Renal cortical epithelial cell (primary cell): ENCODE data around the gene CDHR3. TPM values are rescaled to one million over a fixed set of nuclear protein-coding genes. Genes with fewer than 3 reads are reported as not detected.
"Not testable (repeated sequence)": the region's sequence is repeated elsewhere in the genome, so short reads cannot be mapped to it uniquely, and the experiment has no call there.

Experiments
- DNase-seq: peaks from one replicate; pipeline ENCODE4 v3.0.0-alpha.2; 2011; ENCODE audit warnings: low read depth
- total RNA-seq: library from RNA; depleted of rRNA; stranded (reverse); fragments of >200 nt; gene quantifications from 2 replicates; pipeline ENCODE4 v1.2.3, GENCODE V29; 2014

The CDHR3 gene
- total RNA-seq, 1 donor from 2014 or later = 2.0 TPM

- DNase-seq = no peak
Observed at GRCh38 chr7:105958012-105958411, 5.1 kb upstream of the CDHR3 start.

DNA sequence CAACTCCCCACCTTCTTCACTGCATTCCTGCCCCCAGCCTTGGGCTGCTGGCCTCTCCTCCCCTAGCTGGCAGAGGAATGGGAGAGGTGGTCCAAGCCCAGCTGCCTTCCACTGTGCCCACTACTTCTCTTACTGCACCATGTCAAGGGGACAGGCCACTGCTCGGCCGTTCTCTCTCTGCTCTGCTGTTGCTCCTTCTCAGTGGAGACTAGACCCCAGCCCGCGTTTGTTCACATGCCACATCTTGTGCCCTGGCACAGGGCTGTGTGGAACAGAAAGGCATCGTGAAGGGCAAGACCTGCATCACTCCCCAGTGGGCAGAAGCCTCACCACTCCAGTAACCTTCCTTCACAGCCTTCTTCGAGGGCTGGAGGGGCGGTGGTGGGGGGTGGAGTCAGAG, 711 bp upstream of the CDHR3 start:
- DNase-seq = no peak

- DNase-seq = no peak
Observed at GRCh38 chr7:105971845-105972244, 8.8 kb downstream of the CDHR3 start.

DNA sequence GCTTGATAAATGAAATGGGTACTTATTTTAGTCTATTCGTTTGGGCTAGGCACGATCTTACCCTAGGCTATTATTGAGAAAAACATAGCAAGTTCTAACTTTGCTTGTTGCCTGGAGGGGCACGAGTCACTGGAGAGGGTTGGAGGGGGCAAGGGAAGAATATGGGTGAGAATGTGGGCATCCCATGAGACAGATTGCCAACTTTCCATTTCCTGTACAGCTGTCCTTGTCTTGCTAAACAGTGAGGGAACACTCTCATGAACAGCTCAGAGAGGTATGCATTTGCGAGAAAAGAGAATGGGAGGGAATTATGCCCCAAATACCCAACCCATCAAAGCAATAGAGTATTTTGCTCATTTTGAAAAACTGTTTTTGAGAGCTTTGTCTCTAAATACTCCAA, 9.2 kb downstream of the CDHR3 start:
- DNase-seq = no peak

DNA sequence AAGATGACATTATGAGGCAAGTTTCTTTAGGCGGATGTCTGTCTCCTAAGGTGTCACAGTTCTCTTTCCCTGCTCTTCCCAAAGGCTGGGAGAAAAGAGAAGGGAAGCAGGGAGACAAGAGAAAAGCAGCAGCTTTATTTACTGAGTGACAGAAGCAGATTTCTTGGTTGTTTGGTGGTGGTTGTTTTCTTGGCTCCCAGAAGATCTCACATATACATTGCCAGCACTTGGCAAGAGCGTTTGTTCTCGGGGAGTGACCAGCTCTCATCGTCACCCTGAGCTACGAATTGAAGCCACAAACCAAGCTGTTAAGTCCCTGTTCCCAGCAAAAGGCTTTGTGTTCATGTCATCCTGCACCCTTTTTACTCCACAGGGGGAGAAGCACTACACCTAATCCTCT, 11.4 kb downstream of the CDHR3 start:
- DNase-seq = no peak

GRCh38 chr7:105975770-105976417, 12.8 kb downstream of the CDHR3 start:
- DNase-seq = no peak

- DNase-seq = no peak
Observed at GRCh38 chr7:105976868-105977267, 13.8 kb downstream of the CDHR3 start.

DNA sequence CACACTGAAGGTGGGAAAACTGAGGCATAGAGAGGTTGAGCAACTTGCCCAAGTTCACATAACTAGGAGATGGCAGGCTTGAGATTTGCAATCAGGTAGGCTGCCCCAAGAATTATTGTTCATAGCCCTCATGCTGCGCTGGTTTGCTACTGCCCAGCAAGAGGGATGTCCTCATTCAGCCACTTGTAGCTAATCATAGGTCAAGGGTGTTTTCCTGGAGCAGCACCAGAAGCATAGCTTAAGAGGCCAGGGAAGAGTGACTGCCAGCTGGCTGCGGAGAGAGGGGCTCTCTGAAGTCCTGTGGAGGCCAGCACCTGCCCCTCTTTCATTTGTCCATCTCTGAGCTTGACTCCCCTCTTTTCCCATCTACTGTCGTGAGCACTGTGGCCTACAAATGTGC, 15.0 kb downstream of the CDHR3 start:
- DNase-seq = no peak

DNA sequence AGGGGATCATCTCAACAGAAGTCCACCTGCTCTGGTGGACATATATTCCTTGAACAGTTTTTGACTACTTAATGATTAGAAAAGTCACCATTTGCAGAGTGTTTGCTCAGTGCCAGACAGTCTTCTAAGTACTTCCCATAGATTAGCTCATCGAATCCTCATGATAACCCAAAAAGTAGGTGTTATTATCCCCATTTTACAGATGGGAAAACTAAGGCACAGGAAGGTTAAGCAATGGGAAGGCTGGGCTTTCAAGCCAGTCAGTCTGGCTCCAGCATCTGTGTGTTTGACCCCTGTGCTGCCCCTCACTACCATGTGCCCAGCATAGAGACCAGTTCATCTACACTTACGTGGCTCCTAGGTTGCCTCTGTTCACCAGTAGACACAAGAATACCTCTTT, 15.9 kb downstream of the CDHR3 start:
- no peak for DNase-seq

DNA sequence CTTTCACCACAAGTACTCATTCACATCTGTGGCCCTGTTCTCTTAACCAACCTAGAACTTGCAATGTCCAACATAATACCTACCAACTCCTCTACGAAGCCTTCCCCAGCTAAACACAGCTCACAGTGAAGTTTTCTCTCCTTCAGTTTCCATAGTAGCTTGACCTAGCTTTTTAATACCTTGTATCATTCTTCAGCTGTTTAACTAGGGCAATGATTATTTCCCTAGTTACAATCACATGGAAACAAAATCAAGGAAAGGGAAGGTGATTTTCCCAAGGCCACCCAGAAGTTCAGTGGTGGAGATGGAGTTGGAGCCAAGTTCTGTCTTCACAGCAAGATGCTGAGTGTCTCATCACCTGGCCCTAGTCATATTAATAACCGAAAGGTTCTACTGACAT, 16.3 kb downstream of the CDHR3 start:
- DNase-seq = no peak

DNA sequence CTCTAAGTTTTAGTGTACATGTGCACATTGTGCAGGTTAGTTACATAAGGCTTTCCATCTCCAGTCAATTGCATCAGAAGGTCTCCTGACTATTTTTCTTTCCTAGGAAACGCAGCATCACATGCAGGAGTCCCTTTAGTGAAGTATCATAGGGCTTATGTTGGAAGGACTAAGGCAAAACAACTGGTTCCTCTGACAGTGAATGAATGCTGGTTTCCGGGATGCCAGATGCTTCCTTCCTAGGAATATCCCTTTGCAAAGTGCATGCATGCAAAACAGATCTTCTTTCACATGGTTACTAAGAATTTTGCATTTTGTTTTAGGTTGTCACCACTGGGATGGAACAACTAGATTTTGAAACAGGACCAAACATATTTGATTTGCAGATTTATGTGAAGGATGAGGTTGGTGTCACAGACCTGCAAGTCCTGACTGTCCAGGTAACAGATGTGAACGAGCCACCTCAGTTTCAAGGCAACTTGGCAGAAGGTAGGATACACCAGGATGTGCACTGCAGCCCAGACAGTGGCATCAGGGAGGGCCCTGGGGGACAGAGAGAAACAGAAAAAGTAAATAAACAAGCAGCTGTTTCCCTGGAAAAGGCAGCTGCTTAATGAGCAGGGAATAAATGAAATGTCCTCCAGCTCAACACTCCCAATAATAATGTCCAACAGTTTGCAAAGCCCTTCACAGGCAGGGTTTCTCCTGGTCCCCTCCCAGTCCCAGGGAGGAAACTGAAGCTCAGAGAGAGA, 17.8 kb downstream of the CDHR3 start:
- DNase-seq = no peak

DNA sequence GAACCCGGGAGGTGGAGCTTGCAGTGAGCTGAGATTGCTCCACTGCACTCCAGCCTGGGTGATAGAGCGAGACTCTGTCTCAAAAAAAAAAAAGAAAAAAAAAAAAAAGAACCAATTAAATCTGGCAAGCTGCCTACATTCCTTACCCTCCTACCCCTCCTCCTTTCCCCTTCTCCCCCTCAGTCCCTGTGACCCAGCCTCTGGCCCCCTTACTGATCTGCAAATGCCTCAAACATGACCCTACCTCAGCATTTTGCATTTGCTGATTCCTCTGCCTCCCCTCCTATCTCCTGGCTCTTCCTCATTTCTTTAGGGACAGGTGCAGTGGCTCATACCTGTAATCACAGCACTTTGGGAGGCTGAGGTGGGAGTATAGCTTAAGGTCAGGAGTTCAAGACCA, 19.3 kb downstream of the CDHR3 start:
- no peak for DNase-seq

DNA sequence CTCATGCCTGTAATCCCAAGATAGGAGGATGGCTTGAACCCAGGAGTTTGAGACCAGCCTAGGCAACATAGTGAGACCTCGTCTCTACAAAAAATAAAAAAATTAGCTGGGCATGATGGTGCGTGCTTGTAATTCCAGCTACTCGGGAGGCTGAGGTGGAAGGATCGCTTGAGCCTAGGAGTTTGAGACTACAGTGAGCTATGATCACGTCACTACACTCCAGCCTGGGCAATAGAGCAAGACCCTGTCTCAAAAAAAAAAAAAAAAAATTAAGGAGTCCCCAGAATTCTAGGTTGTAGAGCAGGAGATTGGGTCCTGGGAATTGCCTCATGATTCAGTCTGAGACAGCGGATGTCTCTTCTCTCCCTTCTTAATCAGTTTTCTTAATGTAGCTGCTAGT, 21.7 kb downstream of the CDHR3 start:
- not testable (repeated sequence) for DNase-seq

DNA sequence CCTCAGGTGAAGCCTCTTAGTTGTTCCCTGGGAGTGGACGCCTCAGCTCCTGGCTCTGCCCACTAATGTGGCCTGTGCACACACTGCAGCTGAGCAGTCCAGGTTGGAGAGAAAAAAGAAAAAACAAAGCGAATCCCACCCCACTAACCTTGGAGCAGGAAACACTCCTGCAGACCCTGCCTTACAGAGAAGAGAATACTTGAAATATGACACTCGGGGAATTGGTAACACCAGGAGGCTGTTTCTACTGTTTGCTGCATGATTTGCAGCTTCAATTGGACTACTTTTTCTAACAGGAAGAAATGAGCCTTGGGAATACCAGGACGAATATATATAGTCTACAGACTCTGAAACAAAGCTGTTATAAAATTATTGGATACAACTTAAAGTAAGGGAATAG, 22.2 kb downstream of the CDHR3 start:
- no peak for DNase-seq

DNA sequence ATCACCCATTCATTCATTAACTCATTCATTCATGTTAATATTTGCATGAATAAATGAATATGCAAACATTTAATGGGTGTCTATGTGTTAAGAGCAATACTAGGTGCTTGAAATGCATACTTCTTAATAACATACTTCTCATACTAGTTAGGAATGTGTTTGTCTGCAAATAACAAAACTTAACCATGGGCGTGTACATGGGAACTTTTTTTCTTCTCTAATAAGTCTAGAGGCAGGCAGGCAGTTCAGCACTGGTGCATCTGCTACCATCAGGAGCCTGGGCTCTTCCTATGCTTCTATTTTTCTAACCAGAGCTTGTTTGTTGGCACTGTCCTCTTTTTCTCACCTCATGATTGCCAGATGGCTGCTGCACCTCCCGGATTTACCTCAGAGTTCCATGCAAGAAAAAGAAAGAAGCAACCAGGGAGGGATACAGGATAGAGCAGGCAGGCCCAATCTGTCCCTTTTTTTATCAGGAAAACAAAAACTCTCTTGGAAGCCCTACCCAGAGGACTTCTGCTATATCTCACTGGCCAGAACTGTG, 22.7 kb downstream of the CDHR3 start:
- no peak for DNase-seq

DNA sequence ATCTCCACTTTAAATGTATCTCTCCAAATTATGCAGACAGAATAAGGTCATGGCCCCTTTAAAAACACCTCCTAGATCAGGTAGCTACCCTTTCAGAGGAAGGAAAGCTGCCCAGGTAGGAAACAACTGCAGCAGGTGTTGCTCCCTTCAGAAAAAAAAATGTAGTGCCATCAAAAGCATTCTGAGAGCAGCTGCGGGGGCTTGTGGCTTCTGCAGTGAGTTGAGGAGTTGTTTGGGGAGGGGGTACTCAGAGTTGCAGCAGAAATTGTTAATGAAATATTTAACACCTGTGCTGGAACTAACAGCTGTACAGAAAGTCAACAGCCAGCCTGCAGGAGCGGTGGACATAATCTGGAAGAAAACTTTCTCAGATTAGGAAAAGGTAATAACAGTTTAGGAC, 24.0 kb downstream of the CDHR3 start:
- DNase-seq = no peak

DNA sequence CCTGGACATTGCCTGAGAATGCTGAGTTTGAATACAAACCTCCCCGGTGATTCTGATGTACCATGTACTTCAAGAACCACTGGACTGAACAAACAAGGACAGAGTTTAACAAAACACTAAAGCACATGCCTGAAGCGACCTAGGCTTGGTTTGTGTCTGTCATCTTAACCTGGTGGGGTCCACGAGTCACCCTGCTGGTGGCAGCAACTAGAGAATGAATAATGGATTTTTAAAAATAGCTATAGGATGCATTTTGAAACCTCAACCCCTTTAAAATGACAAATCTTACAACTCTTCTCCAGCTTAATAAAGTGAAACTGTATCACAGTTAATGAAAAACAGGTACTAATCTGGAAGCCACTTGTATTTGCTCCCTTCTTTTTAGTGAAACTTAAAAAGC, 25.2 kb downstream of the CDHR3 start:
- DNase-seq = no peak

GRCh38 chr7:105989191-105989590, 26.1 kb downstream of the CDHR3 start:
- no peak for DNase-seq

DNA sequence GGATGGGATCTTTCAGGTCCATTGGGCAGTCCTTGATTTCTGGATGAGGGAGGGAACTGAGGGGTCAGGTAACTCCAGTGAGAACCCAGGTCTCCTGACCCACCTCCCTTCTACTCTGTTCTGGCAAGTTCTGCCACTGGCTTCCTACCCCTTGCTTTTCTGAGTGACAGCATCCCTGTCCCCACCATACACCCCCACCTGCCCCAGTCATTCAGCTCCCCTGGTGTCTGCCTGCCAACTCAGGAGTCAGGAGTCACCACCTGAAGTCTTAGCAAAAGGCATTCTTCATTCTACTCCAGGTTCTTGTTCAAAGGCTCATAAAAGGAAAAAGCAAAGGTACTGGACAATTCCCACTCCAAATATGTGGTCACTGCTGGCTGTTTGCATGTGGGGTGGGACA, 26.6 kb downstream of the CDHR3 start:
- no peak for DNase-seq

GRCh38 chr7:105990141-105990540, 27.1 kb downstream of the CDHR3 start:
- DNase-seq = no peak

GRCh38 chr7:105990727-105991453, 27.8 kb downstream of the CDHR3 start:
- DNase-seq = no peak

DNA sequence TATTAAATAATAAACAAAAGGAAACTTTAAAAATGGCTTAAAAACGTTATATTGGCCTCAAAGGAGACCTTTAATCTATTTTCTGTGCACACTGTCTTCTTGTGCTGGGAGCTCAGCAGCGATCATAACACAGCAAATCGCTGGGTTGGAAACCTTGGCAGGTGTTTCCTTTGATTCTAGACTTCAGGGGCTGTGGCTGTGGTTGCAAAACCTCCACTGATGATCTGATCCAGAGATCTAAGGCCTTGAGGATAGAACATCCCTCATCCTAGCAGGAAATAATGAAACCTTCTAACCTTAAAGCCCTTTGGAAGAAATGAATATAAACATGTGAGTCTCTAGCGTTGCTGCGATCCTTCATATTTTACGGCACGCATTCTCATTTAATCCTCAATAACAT, 29.8 kb downstream of the CDHR3 start:
- DNase-seq = no peak
